Measurements from ENCODE around the gene GFPT2.

The GFPT2 gene

GRCh38 chr5:180350711-180351465, 2.2 kb downstream of the GFPT2 start:
- no peak for DNase-seq (ENCODE audit: low read depth)

- no peak for DNase-seq (ENCODE audit: low read depth)
Observed at GRCh38 chr5:180350296-180350695, 2.8 kb downstream of the GFPT2 start.

GRCh38 chr5:180349391-180349790, 3.7 kb downstream of the GFPT2 start:
- no peak for DNase-seq (ENCODE audit: low read depth)

- DNase-seq (ENCODE audit: low read depth), result no peak
Observed at GRCh38 chr5:180348336-180348735, 4.8 kb downstream of the GFPT2 start.

- no peak for DNase-seq (ENCODE audit: low read depth)
Observed at GRCh38 chr5:180347702-180348101, 5.4 kb downstream of the GFPT2 start.

GRCh38 chr5:180346358-180346757, 6.8 kb downstream of the GFPT2 start:
- DNase-seq (ENCODE audit: low read depth), result no peak

- DNase-seq (ENCODE audit: low read depth), result no peak
Observed at GRCh38 chr5:180345781-180346180, 7.4 kb downstream of the GFPT2 start.

- no peak for DNase-seq (ENCODE audit: low read depth)
Observed at GRCh38 chr5:180345186-180345585, 8.0 kb downstream of the GFPT2 start.

GRCh38 chr5:180344696-180344999, 8.5 kb downstream of the GFPT2 start:
- no peak for DNase-seq (ENCODE audit: low read depth)

- no peak for DNase-seq (ENCODE audit: low read depth)
Observed at GRCh38 chr5:180343831-180344695, 9.1 kb downstream of the GFPT2 start.

GRCh38 chr5:180343110-180343830, 9.9 kb downstream of the GFPT2 start:
- DNase-seq (ENCODE audit: low read depth), result no peak

GRCh38 chr5:180341595-180341994, 11.5 kb downstream of the GFPT2 start:
- no peak for DNase-seq (ENCODE audit: low read depth)

- DNase-seq (ENCODE audit: low read depth), result no peak
Observed at GRCh38 chr5:180340856-180341255, 12.3 kb downstream of the GFPT2 start.

GRCh38 chr5:180339583-180340183, 13.5 kb downstream of the GFPT2 start:
- DNase-seq (ENCODE audit: low read depth), result no peak

- DNase-seq (ENCODE audit: low read depth), result no peak
Observed at GRCh38 chr5:180338001-180338707, 15.0 kb downstream of the GFPT2 start.

GRCh38 chr5:180336234-180337020, 16.7 kb downstream of the GFPT2 start:
- no peak for DNase-seq (ENCODE audit: low read depth)

GRCh38 chr5:180335614-180336233, 17.4 kb downstream of the GFPT2 start:
- no peak for DNase-seq (ENCODE audit: low read depth)

- DNase-seq (ENCODE audit: low read depth), result no peak
Observed at GRCh38 chr5:180334751-180335613, 18.2 kb downstream of the GFPT2 start.

GRCh38 chr5:180334176-180334575, 19.0 kb downstream of the GFPT2 start:
- DNase-seq (ENCODE audit: low read depth), result no peak
